NCI-H446 (cell line): ENCODE data around the gene TAS2R43.
"Not testable (repeated sequence)": the region's sequence is repeated elsewhere in the genome, so short reads cannot be mapped to it uniquely, and the experiment has no call there.

Experiments used
- DNase-seq, 2 experiments: peaks; one replicate each; lab custom pipeline; 2025; lab: John Stamatoyannopoulos, UW

The TAS2R43 gene, protein sequence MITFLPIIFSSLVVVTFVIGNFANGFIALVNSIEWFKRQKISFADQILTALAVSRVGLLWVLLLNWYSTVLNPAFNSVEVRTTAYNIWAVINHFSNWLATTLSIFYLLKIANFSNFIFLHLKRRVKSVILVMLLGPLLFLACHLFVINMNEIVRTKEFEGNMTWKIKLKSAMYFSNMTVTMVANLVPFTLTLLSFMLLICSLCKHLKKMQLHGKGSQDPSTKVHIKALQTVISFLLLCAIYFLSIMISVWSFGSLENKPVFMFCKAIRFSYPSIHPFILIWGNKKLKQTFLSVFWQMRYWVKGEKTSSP

GRCh38 chr12:11092128-11092527 is at the start of gene TAS2R43:
TSS of gene TAS2R43 (minus strand) at chr12:11092313. CDS start at chr12:11092229, 84 bp downstream.
- no peak for DNase-seq

DNA sequence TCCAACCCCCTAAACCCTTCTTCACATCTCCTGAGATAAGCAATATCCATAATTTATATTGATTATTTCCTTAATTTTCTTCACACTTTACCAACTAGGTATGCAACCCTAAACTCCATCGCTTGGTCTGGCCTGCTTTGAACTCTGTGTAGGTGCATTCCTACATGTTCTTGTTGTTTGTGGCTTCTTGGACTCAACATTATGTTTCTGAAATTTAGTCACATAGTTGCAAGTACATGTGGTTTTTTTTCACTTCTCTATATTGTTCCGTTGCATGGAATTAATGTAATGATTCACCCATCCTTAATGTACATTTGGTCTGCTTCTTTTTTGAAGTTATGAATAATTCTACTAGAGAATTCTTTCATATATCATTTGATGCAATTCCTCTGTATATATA is 44.0 kb upstream of the TAS2R43 start:
- no peak for DNase-seq

GRCh38 chr12:11134305-11134704 is 42.2 kb upstream of the TAS2R43 start, which contains the start of gene TAS2R30:
TSS of gene TAS2R30 (minus strand) at chr12:11134644. CDS start at chr12:11134244, 400 bp downstream.
- no peak for DNase-seq

DNA sequence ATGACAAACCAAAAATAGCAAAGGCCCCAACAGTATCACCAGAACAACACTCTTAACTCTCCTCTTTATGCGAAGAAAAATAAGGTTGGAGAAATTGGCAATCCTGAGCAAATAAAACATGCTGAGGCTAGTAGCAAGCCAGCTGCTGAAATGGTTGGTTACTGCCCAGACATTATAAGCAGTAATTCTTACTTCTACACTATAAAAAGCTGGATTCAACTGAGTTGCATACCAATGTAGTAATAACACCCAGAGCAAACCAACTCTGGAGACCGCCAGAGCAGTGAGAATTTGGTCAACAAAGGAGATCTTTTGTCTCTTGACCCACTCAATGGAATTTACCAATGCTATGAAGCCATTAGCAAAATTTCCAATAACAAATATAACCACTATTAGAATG is 41.7 kb upstream of the TAS2R43 start:
- no peak for DNase-seq

GRCh38 chr12:11133162-11133561 is 41.0 kb upstream of the TAS2R43 start:
- DNase-seq: no peak

GRCh38 chr12:11130999-11131398 is 38.9 kb upstream of the TAS2R43 start:
- DNase-seq: no peak

GRCh38 chr12:11130382-11130781 is 38.3 kb upstream of the TAS2R43 start:
- DNase-seq: no peak

DNA sequence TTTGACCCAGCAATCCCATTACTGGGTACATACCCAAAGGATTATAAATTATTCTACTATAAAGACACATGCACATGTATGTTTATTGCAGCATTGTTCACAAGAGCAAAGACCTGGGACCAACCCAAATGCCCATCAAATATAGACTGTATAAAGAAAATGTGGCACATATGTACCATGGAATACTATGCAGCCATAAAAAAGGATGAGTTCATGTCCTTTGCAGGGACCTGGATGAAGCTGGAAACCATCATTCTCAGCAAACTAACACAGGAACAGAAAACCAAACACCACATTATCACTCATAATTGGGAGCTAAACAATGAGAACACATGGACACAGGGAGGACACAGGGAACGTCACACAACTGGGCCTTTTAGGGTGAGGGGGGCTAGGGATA is 22.0 kb upstream of the TAS2R43 start:
- not testable (repeated sequence) for DNase-seq

- DNase-seq: not testable (repeated sequence)
These were observed 19.1 kb upstream of the TAS2R43 start for GRCh38 chr12:11111213-11111612.

DNA sequence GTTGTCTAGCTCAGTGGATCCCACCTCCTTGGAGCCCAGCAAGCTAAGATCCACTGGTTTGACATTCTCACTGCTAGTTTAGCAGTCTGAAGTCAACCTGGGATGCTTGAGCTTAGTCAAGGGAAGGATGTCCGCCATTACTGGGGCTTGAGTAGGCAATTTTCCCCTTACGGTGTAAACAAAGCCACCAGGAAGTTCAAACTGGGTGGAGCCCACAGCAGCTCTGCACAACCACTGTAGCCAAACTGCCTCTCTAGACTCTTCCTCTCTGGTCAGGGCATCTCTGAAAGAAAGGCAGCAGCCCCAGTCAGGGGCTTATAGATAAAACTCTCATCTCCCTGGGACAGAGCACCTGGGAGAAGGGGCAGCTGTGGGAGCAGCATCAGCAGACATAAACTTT is 16.7 kb upstream of the TAS2R43 start:
- no peak for DNase-seq

DNA sequence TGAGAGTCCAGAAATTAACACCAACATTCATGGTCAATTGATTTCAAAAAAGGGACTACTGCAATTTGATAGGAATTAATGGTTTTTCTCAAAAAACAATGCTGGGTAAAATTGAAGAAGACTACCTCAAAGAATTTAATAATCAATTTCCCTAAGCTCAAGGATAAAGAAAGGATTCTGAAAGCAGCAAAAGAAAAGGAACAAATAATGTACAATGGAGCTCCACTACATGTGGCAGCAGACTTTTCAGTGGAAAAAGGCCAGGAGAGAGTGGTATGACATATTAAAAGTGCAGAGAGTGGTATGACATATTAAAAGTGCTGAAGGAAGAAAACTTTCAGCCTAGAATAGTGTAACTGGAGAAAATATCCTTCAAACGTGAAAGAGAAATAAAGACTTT is 15.6 kb upstream of the TAS2R43 start:
- DNase-seq: no peak

- no peak for DNase-seq
These were observed 14.2 kb upstream of the TAS2R43 start for GRCh38 chr12:11106288-11106687.

- no peak for DNase-seq
These were observed 13.4 kb upstream of the TAS2R43 start for GRCh38 chr12:11105546-11105945.

GRCh38 chr12:11094910-11095309 is 2.8 kb upstream of the TAS2R43 start:
- DNase-seq: not testable (repeated sequence)

- DNase-seq: no peak
These were observed 2.9 kb downstream of the TAS2R43 start for GRCh38 chr12:11089246-11089645.

DNA sequence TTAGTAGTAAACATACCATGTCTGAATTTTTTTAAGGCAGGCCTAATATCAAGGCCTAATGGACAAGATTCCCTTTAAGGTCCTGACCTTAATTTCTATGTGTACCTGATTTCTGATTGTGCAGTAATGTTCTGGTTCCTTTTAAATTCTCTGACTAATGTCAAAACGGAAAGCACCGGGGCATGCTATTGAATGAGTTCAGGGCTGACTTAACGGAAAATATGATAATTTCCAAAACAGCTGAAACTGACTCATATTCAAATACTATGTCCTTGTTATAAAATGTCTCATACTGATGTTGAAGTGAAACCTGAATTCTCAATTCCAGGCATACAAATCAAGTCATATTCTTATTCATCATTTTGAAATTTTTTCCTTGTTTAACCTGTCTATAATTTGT is 6.7 kb downstream of the TAS2R43 start:
- no peak for DNase-seq

DNA sequence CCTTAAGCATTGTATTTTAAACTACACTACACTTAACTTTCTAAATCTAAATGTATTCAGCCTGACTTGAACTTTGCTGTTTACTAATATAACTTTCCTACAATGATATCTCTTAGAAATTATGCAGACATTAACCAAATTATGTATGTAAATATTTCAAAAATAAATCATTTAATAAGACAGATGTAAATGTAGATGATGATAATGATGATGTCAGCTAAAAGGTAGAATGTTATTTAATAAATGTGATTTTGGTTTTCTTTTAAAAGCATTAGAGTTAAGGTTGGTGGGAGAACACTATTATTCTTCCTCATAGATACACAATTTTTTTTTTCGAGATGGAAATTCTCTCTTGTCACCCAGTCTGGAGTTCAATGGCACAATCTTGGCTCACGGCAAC is 10.1 kb downstream of the TAS2R43 start:
- DNase-seq: no peak

- DNase-seq: no peak
These were observed 13.9 kb downstream of the TAS2R43 start for GRCh38 chr12:11078246-11078645.

- no peak for DNase-seq
These were observed 16.5 kb downstream of the TAS2R43 start for GRCh38 chr12:11075642-11076041.

DNA sequence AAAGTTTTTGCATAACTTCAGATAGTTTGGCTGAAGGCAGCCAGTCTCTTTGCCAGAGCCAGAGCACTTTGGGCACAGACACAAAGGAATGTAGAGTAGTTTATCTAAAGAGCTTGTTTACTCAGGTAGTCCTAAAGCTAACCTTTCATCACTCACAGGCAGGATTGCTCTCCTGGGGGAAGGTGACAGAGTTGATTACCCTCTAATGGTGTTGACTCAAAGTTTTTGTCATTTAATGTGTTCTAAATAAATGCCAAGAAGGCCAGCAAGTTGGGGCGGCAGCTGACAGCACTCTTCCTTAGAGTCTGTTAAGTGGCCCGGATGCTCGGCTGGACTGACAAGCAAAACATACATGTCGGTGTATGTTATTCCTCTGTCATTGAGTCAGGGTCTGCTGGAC is 20.7 kb downstream of the TAS2R43 start:
- no peak for DNase-seq

DNA sequence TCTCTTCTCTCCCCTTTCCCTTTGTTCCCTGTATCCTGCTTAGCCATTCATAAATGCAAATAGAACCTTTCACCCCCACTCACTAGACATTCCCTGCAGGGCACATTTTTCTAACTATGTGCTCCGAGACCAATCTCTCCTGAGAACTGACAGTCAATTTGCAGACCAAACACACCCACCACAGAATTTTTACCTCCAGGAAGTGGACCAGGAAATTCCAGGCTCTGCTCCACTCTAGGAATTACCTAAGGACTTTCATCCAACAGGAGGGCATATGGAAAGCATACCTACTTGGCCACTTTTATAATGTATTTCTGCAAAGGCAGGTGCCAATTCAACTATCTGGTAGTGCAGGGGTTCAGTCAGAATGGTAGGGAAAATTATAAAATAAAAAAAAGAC is 21.1 kb downstream of the TAS2R43 start:
- no peak for DNase-seq

- DNase-seq: no peak
These were observed 22.2 kb downstream of the TAS2R43 start for GRCh38 chr12:11069854-11070365.

DNA sequence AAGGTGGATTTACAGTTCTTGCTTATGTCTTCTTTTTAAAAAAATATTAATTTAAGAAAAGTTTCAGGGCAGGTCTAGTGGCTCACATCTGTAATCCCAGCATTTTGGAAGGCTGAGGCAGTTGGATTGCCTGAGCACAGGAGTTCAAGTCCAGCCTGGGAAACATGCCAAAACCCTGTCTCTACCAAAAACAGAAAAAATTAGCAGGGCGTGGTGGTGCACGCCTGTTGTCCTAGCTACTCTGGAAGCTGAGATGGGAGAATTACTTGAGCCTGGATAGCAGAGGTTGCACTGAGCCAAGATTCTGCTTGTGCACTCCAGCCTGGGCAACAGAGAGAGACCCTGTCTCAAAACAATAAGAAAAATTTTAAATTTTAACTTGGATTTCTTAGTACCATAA is 24.6 kb downstream of the TAS2R43 start:
- peak; percentile 44 to 77 for DNase-seq

- DNase-seq: not testable (repeated sequence)
These were observed 29.9 kb downstream of the TAS2R43 start, which contains the start of gene TAS2R46 for GRCh38 chr12:11062194-11062593. TSS of gene TAS2R46 (minus strand) at chr12:11062294. CDS start at chr12:11062294, 0 bp downstream.
